ENCODE data around the gene PLTP.

GRCh38 chr20:45857114-45857881 lies 54.7 kb downstream of the PLTP start, which contains the start of the genes ACOT8 and ZSWIM3:
- TF ChIP-seq CTCF (IDR thresholded peaks at IDR 0.05 in 2 of 3, conservative IDR thresholded peaks at IDR 0.05 in 1 of 3; ENCODE audit: borderline replicate concordance in 1 of 3, insufficient read depth in 1 of 3, low read depth in 2 of 3, low read length in 2 of 3): no peak
- peak; percentile 68 for TF ChIP-seq ZBTB33 (IDR thresholded peaks at IDR 0.05; ENCODE audit: extremely low read depth, insufficient replicate concordance, low read length)
- TF ChIP-seq EZH2 (IDR thresholded peaks at IDR 0.05): no peak

Data from HCT116 (cell line).